Neural crest cell (in vitro differentiated cells): ENCODE measurements around the gene TRMT2A. TPM values are rescaled to one million over a fixed set of nuclear protein-coding genes. Genes with fewer than 3 reads are reported as not detected.

Experiments used
- DNase-seq: peaks from one replicate; pipeline ENCODE4 v3.0.0; 2021; ENCODE audit warnings: low read depth, mixed read lengths, low spot score
- H3K27ac Mint-ChIP-seq: one replicate; pipeline ENCODE4 v1.8.0; 2021; ENCODE audit warnings: mild to moderate bottlenecking, mixed read lengths; ENCODE audit not compliant: unreplicated experiment
- H3K27me3 Mint-ChIP-seq: 2 replicates; pipeline ENCODE4 v1.8.0; 2021; ENCODE audit warnings: low read depth, mild to moderate bottlenecking, mixed read lengths
- H3K36me3 Mint-ChIP-seq: 2 replicates; pipeline ENCODE4 v1.8.0; 2021; ENCODE audit warnings: low read depth, mild to moderate bottlenecking, mixed read lengths
- H3K4me1 Mint-ChIP-seq: 2 replicates; pipeline ENCODE4 v1.8.0; 2021; ENCODE audit warnings: mixed read lengths
- H3K4me3 Mint-ChIP-seq: one replicate; pipeline ENCODE4 v1.8.0; 2021; ENCODE audit warnings: mild to moderate bottlenecking, mixed read lengths
- H3K9me3 Mint-ChIP-seq: 2 replicates; pipeline ENCODE4 v1.8.0; 2021; ENCODE audit warnings: mixed read lengths
- CTCF ChIP-seq: fragments of 200-600 bp; sonication (generic); conservative IDR thresholded peaks from 2 replicates; pipeline ENCODE4 v1.5.0; 2021; ENCODE audit warnings: antibody characterized with exemption, mild to moderate bottlenecking
- total RNA-seq: library from RNA; stranded (reverse); gene quantifications from 2 replicates; pipeline ENCODE4 v1.2.1, GENCODE V29; 2021

TRMT2A gene
- total RNA-seq, 1 donor from 2014 or later, result 77.7 TPM

- H3K27me3 Mint-ChIP-seq, result no peaks in the 10 kb centered on the region
- peaks cover 16% of the 10 kb centered on the region for H3K36me3 Mint-ChIP-seq
- no peaks in the 10 kb centered on the region for H3K9me3 Mint-ChIP-seq
- no peak for DNase-seq
- no peak overlapping the region for H3K27ac Mint-ChIP-seq
- peaks cover 30% of the 10 kb centered on the region for H3K4me1 Mint-ChIP-seq
- no peak for TF ChIP-seq CTCF
- no peak overlapping the region for H3K4me3 Mint-ChIP-seq
Measured at GRCh38 chr22:20087319-20088262, 29.4 kb downstream of the TRMT2A start.

- TF ChIP-seq CTCF, result no peak
- Mint-ChIP-seq H3K36me3 (peaks cover 16% of the 10 kb centered on the region), H3K27ac (no peak overlapping the region), H3K9me3 (no peaks in the 10 kb centered on the region), H3K4me1 (peaks cover 35% of the 10 kb centered on the region), H3K4me3 (no peak overlapping the region), H3K27me3 (no peaks in the 10 kb centered on the region)
- no peak for DNase-seq
Measured at GRCh38 chr22:20086763-20087162, 30.3 kb downstream of the TRMT2A start.

- Mint-ChIP-seq H3K9me3 (no peaks in the 10 kb centered on the region), H3K4me3 (peak overlapping the region; percentile 1), H3K36me3 (peaks cover 9% of the 10 kb centered on the region), H3K27ac (no peak overlapping the region), H3K4me1 (peaks cover 41% of the 10 kb centered on the region), H3K27me3 (no peaks in the 10 kb centered on the region)
- no peak for TF ChIP-seq CTCF
- DNase-seq, result no peak
Measured at GRCh38 chr22:20086101-20086599, 30.9 kb downstream of the TRMT2A start.

- H3K36me3 Mint-ChIP-seq, result peaks cover 10% of the 10 kb centered on the region
- no peak for TF ChIP-seq CTCF
- H3K27ac Mint-ChIP-seq, result no peak overlapping the region
- DNase-seq, result no peak
- H3K9me3 Mint-ChIP-seq, result no peaks in the 10 kb centered on the region
- H3K4me3 Mint-ChIP-seq, result no peak overlapping the region
- peaks cover 46% of the 10 kb centered on the region for H3K4me1 Mint-ChIP-seq
- peaks cover 2% of the 10 kb centered on the region for H3K27me3 Mint-ChIP-seq
Measured at GRCh38 chr22:20085651-20086050, 31.4 kb downstream of the TRMT2A start.

- peak; percentile 49 for DNase-seq
- Mint-ChIP-seq H3K36me3 (peaks cover 6% of the 10 kb centered on the region), H3K4me3 (peak overlapping the region; percentile 99), H3K27me3 (peaks cover 2% of the 10 kb centered on the region), H3K9me3 (no peaks in the 10 kb centered on the region), H3K27ac (peak overlapping the region; percentile 95), H3K4me1 (peaks cover 47% of the 10 kb centered on the region)
- TF ChIP-seq CTCF, result peak; percentile 56
Measured at GRCh38 chr22:20084547-20085413, 32.2 kb downstream of the TRMT2A start.
